ENCODE results near the gene ULK4.

The ULK4 gene

DNA sequence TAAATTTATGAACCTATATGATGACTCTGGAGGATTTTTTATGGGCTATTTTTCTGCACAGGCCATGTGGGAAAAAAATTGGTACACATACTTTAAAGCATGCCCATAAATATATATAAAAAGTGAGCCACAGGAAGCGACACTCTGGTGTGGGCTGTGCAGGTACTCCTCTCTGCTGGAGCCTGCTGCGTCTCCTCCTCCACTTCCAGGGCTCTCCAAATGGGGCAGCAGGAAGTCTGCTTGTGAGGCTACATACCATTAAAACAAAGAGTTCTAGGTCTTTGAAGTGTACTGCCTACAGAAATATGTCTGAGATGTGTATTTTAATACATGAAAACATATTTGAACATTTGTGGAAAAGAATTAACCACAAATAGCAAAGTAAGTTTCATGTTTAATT lies 627.5 kb downstream of the ULK4 start:
- no peak for DNase-seq

DNA sequence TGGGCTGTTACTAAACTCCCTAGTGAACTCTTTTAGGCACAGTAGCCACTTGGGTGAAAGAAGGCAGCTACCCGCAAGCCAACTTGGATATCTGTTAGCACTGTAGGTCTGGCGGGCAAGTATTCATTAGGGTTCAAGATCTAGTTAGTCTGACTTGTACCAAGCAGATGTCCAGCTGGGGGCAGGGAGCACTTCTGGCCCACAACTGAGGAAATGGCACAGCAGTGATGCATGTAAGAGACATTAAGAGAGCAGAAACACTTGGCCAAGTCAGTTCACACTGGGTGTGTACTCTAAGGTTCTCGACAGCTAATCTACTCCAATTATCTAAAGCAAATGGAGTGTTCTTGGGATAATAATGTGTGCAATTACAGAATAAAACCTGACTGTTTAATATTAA lies 630.9 kb downstream of the ULK4 start:
- no peak for DNase-seq

DNA sequence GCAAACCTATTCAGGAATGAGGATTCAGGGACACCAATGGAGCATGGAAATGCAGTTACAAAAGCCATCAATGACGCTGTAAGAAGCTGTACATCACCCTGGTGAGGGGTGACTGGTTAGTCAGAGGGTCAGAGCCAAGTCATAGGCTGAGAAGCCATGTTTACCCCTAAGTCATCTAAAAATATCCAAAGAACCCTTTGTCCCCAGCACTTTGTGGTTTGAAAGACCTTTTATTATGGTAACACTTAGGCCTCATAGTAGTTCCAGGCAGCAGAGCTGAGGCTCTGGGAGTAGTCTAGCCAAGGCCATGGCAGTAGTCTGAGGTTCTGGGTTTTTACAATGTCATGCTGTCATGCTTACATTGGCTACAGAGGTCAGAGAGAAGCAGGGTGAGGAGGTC lies 631.4 kb downstream of the ULK4 start:
- no peak for DNase-seq

DNA sequence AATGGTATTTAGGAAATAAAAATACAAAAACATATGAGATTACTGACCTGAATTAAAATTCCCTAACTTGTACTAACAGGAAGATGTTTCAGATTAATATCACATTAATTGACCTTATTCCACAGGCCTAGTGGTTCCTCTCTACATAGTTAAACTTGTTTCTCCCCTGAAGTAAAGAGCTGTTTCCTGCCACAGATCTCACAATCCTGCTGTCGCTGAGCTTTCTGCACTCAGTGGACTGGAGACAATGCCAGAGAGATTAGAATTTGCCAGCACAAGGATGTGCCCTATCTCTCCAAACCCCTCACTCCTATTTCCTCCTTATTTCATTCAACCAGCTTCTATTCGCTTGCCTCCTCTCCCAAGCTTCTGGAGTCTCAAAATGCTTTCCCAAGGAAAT lies 632.0 kb downstream of the ULK4 start:
- no peak for DNase-seq

DNA sequence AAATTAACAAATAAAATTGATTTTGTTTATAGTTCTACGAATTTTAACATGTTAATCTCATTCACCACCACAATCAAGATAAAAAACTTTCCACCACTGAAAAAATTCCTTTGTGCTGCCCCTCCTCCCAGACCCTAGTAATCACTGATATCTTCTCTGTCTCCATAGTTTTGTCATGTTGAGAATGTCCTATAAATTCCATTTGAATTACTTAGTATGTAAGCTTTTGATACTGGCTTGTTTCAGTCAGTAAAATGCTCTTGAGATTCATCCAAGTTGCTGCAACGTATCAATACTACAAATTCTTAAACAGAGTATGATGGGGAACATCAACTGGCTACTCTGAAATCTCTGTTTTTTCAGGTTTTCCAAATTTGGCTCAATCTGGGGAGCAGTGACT lies 633.0 kb downstream of the ULK4 start:
- no peak for DNase-seq

DNA sequence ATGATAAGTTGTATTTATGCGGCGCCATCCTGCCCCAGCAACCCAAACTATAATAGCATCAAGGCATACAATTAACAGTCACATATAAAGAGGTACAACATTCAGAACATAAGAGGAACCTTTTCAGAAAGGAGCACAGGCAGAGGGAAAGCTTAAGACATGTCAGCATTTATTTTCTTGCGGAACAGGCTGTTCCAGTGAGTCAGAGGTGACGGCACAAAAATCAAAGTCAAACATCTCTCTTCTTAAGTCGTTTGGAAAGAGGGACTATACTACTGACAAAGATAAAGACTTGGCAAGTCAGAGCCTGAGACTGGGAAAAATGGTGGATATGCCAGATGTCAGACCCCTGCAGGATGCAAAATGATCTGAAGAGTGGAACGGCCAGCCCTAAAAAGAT lies 634.2 kb downstream of the ULK4 start:
- DNase-seq = no peak

DNA sequence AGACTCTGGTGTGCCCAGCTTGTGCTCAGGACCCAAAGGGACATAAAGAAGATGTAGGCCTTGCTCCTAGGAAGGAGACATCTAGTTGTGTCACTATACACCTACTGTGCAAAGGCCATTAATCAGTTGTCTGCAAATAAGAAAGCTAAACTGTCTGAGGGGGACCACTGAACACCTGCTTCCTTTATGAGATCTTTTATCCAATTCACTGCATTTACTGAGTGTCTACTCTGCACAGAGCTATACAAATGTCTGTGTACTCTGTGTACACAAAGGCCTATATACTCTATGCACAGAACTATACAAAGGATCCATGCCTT lies 637.8 kb downstream of the ULK4 start:
- no peak for DNase-seq

DNA sequence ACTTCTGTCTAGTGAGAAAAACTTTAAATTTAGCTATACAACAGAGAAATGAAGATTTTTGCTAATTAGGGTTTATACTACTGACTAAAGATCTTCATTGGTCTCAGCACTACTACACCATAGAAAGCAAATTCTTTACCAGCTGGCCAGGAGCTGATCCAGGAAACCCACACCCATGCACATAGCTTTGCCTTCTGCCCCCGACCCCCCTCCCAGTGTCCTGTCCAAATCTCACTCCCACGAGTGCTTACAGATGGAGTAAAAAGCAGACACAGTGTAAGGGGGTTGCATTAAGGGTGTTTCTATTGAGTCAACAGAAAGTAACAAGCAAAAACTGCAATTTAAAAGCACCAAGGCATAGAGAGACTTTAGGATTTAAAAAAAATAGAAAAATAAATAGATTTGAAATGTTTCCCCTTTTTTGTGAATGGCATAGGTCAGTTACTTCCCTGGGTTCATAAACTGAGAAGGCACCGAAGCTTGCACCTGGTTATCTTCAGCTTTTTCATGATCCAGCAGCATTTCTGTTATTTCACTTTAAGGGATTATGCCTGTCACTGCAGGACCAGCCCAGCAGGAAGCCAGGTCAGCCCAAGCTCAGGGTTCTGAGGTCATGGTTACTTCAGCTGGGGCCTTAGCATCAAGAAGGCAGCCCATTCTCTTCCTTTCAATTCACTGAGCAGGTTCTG lies 638.3 kb downstream of the ULK4 start:
- DNase-seq = no peak

DNA sequence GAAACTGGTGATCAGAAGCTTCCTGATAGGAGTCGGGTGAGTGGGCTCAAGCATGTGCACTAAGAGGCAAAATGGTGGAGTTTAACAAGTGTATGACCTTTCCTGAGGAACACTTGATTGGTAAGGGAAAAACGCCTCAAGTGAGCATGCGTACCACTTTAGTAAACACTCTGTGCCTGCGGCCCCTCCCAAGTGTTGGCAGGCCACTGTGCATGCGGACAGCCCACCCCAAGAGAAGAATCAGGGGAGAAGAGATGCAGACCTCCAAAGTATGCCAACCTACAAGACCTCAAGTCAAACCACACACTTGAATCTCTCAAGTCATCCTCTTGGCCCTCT lies 640.3 kb downstream of the ULK4 start:
- no peak for DNase-seq

DNA sequence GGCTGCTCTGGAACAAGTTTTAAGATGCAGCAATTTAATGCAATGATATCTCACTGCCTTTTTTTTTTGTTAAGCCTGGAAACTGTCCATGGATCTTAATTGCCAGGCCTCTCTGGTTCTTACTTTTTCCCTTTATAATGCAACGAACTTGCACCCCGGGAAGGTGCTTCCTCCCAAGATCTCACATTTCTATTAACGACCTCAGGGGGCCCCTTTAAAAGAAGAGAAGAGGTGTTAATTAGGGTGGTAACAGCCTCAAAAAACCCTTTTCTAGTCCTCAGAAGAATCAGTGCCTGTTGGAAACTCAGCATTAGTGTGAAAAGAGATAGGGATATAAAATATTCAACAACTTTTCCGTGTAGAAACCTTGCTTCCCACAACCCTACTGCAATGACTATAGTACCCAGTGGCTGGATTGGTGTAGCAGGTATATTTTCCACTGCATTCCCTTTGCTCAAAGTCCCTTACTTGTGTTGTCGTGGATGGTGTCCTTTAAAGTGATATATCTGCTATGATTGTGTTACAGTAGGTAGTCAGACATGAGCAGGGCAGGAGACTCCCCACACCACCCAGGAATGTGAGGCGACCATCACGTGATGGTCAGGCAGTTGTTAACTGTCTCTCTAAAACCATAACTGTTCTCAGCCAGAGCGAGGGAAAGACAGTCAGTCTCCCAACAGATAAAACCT lies 640.8 kb downstream of the ULK4 start:
- no peak for DNase-seq

DNA sequence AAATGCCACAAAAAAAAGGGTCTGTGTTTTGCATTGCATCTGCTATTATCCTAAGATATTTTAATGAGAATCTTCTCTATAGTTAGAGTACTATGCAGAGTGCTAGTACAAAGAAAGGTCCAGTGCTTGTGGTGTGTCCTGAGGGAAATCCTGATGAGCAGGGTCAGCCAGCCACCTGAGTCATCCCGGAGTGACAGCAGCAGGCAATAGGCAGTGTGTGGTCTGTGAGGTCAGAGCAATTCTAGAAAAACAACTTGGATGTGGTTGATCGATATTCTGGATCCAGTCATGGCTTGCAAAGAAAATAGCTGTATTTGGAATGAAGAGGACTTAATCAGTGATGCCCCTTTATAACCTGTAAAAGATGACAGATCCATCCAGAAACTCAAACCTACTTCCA lies 643.4 kb downstream of the ULK4 start:
- no peak for DNase-seq

DNA sequence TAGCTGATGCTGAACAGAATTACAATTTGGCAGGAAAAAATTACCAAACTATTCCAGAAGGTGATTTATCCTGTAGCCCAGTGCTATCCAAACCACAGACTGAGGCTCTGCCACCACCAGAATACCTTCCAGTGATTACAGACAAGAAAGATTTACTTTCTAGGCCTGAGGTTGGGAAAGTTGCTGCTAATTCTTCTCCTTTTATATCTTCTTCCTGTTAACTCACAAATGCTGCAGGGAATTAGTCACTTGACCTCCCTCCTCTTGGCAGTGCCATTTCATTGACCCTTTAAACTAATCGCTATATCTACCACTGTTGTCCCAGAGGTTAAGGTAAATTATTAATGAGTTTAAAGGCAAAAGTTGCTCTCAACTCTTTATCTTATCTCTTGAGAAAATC lies 644.2 kb downstream of the ULK4 start:
- DNase-seq = no peak

DNA sequence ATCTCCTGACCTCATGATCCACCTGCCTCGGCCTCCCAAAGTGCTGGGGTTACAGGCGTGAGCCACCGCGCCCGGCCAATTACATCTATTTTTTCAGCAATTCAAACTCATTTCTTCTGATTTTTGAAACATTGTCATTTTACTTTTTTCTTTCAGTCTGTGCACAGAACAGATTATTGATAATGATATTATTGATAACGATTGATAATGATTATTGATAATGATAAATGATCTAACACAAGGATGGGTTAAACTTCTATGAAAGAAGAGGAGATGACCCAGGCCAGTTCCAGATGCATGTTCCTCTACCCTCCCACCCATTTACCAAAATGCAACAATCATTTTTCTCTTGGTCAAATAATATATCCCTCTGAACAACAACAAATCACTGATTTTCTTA lies 644.6 kb downstream of the ULK4 start:
- DNase-seq = no peak

DNA sequence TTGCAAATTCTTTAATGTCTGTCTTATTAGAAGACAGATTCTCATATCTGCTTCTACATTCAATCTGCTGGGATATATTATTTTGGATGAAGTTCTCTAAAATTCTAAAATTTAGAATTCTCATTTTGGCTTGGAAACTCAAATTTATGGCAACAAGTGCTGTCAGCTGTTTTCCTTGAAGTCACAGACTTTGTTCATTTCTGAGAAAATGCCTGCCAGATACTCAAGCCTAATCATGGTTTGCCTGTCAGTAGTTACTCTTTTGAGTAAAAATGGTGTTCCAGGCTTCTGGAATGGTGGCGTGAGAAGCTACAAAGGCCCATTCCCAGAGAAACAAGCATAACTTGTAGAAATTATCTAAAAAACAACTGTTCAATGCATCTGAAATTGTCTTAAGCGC lies 646.8 kb downstream of the ULK4 start:
- no peak for DNase-seq

DNA sequence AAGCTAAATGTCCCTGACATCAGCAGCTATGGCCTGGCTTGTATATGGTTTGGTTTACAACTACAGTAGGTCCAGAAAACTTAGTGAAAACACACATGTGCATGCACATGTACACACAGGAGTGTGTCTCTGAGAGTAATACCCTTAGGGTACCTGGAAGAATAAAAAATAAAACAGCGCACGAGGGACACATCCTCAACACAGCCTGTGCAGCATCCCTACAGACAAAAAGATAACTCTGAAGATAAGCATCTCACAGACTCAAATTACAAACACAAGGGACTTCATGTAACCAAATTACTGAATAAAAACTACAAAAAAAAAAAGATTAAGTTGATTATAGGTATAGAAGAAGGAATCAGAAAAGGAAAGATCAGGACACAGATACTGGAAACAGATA lies 653.8 kb downstream of the ULK4 start:
- DNase-seq = no peak

DNA sequence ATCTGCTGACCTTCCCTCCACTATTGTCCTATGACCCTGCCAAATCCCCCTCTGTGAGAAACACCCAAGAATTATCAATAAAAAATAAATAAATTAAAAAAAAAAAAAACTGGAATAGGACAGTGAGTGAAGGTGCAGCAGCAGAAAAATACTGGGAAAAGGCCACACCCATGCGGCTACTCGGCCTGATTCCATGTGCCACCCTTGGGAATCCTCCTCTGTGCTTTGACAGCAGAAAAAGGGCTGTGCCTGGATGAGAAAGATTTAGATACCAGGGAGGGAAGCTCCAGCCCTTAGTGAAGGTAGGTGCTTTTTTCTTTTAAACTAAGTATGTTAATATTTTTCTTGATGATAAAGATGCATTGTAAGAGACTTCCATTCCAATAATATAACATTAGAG lies 654.8 kb downstream of the ULK4 start:
- DNase-seq = no peak

DNA sequence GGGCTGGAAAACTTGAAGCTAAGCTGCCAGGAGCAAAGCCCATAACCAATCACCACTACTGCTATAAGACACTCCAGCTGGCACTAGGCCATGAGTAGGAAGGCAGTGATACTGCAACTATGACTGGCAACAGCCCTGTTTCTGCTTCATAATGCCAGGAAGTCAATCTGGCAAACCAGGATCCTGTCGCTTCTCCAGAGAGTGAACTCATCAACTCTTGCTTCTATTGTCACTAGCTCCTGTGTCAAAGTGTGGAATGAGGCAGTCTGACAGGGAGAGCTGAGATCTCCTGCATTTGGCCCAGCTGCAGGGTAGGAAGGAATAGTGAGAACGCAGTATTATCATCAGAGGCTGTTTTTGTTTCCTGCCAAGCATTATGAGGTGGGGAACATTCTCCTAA lies 657.3 kb downstream of the ULK4 start:
- no peak for DNase-seq

DNA sequence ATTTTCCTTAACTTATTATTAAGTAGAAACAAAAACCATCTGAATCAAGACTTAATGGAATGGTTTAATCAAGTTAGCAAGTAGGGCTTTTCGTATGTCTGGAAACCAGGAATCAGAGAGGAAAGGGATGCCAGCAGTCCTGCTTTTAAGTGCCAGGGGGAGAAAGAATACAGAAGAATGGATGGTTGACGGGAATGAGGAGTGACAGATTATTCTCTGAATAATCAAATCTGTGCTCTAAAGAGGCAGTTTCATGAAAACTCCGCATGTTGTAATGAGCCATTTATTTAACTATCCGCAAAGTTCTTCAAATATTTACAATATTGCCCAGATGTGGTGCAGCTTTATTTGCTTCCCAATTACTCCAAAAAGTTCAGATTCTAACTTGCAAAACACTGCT lies 659.6 kb downstream of the ULK4 start:
- DNase-seq = no peak

DNA sequence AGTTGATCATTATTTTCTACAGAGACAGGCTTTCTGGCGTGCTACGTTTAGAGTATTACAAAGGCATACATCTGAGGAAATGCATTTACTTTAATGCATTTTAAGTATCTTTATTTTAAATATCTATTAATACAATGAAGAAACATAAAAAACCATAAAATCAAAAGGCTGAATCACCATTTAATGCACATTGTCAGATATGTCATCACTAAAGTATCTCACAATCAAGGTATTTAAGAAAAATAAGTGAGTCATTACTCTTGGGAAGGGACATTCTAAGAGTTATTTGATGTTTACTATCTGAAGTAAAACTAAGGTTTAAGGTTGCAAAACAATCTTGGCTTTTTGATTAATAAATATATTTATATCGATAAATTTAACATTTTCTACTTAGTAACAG lies 660.4 kb downstream of the ULK4 start:
- DNase-seq = no peak

DNA sequence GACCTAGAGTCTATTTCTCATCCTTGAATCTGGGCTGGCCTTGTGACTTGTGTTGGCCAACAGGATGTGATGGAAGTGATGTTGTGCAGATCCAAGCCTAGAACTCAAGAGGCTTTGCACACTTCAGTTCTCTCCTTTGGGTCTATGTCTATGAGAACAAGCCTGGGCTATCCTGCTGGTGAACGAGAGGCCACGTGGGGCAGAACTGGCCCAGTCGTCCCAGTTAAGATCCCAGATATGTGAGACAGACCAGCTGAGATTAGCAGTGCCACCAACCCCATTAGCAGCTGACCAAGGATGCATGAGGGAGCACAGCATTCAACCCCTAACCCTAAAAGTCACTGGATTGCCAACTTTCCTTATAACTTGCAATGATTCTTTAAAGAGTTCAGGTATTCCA lies 662.9 kb downstream of the ULK4 start:
- DNase-seq = no peak

DNA sequence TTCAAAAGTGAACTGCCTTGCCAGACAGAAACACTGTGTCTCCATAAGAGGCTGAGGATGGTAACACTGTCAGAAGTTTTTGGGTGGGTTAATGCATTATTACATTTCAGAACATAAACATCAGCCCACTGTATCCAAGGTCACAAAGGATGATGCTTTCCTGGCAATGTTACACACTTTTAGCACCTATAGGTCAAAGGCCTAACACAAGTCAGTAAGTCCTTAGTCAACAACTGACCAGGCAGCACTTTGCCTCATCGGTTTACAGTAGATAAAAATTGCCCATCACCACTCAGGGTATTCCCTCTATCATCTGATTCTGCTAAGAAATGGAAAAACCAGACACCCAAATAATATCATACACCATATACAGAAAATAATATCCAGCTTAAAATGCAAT lies 664.2 kb downstream of the ULK4 start:
- DNase-seq = no peak

DNA sequence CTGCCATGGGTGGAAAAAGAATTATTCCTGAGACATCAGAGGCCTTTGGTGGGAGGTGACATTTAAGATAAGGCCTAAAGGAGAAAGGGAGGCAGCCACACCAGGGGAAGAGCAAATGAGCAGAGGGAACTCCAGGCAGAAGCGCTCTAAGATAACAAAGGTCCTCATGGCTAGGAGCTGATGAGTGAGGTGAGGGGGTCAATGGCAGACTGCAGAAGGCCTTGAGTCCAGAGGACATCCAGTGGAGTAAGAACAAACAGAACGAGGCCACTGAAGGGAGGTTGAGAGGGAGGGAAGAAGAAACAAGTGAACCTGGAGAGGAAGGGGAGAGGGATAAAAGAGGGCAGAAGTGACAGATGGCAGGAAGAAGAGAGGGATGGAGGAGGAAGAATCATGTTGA lies 665.3 kb downstream of the ULK4 start:
- DNase-seq = no peak

DNA sequence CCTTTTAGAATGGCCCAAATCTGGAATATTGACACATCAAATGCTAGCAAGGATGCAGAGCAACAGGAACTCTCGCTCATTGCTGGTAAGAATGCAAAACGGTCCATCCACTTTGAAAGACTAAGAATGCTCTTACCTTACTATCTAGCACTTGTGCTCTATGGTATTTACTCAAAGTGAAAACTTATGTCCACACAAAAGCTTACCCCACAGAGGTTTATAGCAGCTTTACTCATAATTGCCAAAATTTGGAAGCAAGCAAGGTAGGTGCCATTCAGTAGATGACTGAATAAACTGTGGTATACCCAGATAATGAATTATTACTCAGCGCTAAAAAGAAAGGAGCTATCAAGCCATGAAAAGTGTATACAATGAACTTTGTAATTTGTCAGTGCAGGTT lies 666.2 kb downstream of the ULK4 start:
- DNase-seq = no peak

DNA sequence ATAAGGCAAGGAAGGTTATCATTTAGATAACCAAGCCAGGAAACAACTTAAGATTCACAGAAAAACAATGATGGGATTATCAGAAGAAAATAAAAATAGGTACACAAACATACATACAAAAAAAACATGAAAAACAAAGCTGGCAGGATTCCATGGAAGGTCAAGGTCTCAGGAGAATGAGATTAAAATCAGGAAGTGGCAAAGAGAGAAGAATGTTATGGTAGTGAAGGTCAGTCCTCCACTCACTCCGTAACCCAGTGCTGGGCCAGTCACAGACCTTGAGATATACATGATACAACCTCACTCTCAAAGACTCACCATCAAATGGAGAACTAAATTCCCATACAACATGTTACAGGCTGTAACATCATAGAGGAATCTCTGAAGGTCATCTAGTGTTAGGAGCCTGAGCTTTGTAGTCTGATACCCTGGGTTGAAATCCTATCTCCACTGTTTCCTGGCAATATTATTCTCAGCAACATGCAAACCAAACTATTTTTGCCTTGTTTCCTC lies 668.7 kb downstream of the ULK4 start:
- no peak for DNase-seq

DNA sequence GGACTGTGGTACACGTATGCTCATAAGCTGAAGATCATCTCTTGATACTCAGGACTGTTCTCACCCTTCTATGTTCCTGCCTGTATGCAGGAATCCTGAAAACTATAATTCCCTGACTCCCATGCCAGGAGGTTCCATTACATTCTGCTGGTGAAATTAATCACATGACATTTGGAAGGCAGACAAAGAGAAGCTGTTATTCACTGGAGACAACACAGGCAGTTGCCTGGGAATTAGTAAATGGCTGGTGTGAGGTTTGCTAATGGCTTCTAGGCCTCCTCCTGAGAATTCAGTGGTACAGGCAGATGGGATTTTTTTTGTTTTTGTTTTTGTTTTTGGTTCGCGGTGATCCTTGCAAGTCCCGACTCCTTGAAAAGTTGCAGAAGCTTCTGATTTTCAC lies 671.2 kb downstream of the ULK4 start:
- no peak for DNase-seq
